ENCODE data around the gene NDUFA6. TPM values are rescaled to one million over a fixed set of nuclear protein-coding genes. Genes with fewer than 3 reads are reported as not detected.

NDUFA6 gene
- total and polyA plus RNA-seq, 5 donors = 212 to 467 (median 242) TPM

DNA sequence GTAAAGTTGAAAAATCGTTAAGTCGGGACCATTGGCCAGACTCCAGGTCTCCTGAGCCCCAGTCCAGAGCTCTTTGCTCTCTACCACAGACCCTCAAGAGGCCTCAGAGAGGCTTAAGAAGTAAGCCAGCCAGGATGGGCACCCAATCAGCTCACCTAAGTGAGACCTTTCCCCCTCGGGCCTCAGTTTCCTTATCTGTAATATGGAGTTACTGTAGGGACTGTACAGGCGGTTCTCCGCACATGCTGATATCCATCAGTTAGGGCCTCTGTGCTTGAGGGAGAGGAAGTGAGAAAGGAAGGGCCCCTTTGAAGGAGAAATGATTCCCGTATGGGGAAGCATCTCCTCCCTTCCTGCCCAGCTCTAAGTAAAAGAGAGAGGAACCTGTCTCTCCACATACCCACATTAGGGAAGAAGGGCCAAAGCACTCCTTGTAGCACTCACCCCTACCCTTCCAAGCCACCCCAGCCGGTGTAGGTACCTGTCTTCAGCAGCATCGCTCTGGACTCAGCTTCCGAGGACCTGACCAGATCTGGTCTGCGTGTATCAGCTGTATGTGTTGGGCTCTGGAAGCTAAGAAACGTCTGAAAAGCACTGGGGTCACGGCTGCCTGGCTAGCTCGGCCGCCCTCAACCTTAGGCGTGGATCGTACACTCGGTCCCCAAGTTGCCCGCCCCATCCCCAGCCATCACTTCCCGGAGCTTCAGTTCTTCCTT lies 20.6 kb downstream of the NDUFA6 start:
- intact Hi-C loops (cut with DNase I) = no loop called here
- Histone ChIP-seq H3K4me1 (ENCODE audit: control insufficient read depth, insufficient read depth, low read length) (no peaks in the 10 kb centered on the region), H3K27me3 (ENCODE audit: control insufficient read depth, insufficient read depth) (no peaks in the 10 kb centered on the region), H3K27ac (ENCODE audit: low read length) (peak overlapping the region; percentile 85), H3K9me3 (ENCODE audit: control insufficient read depth, low read length) (no peaks in the 10 kb centered on the region), H3K4me3 (ENCODE audit: low read length) (peak overlapping the region; percentile 63)
- DNase-seq (no peak), ATAC-seq (peak; percentile 1 to 7)
- 20% methylated on average over 19 of the region's 19 CpGs for WGBS

DNA sequence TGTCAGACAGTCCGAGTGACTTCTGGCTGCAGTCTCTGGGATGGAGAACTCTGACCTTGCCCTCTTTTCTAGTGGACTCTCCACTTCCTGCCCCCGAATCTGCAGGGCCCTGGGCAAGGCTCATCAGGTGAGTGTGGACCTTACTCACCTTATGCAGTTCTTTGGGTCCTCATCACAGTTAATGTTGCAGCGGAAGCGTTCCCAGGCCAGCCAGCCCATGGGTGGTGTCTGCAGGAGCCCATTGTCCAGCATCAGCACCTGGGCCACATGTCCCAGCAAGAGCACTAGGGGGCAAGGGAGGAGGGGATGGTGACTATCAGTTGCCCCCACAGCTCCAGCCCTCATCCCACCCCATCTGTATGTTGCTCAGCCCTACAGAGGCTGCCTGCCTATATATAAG lies 22.3 kb downstream of the NDUFA6 start:
- DNase-seq = no peak
- intact Hi-C loops (cut with DNase I) = no loop called here
- Histone ChIP-seq H3K27me3 (ENCODE audit: control insufficient read depth, insufficient read depth) (no peaks in the 10 kb centered on the region), H3K27ac (ENCODE audit: low read length) (no peak overlapping the region), H3K4me1 (ENCODE audit: control insufficient read depth, insufficient read depth, low read length) (no peaks in the 10 kb centered on the region), H3K4me3 (ENCODE audit: low read length) (no peak overlapping the region), H3K9me3 (ENCODE audit: control insufficient read depth, low read length) (no peaks in the 10 kb centered on the region)
- no peak for ATAC-seq
- WGBS = 96% methylated on average over 4 of the region's 4 CpGs

DNA sequence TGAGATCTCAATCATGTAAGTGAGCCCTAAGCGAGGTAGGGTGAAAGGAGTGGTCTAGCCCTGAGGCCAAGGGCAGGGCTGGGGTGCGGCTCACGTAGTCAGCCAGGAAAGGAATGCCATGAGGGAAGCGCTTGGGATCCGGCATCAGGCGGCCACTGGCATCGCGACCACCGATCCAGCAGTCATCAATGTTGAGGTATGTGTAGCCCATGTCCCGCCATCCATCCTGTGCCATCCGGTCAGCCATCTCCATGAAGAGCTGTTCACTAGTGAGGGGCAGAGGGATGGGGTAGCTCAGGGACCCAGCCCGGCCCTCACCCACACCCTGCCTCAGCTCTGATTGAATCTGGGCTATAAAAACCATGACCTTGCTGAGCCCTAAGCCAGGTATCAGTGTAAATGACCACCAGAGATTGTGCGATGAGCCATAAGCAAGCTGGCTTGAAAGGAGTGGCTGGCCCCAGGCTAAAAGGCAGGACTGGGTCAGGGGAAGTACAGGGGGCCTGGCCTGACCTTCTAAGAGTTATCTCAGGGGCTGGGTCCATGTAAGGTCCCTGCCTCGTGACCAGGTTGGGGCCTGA lies 22.8 kb downstream of the NDUFA6 start:
- intact Hi-C loops (cut with DNase I) = no loop called here
- DNase-seq = no peak
- 97% methylated on average over 14 of the region's 14 CpGs for WGBS

DNA sequence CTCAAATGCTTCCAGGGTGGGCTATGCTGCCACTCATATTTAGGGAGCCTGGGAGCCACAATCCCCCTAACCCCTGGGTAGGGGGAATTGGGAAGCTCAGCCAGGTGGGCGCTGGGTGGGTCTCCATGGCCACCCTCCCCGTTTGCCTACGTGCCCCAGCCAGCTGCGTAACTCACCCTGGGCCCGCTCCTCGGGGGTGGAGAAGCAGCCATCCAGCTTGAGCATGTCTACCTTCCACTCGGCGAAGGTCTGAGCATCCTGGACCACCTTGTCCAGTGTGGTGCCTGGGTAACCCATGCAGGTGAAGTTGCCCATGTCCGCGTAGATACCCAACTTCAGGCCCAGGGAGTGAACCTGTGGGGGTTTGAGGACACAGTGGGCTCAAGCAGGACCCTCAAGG lies 23.6 kb downstream of the NDUFA6 start:
- Histone ChIP-seq H3K27ac (ENCODE audit: low read length) (no peak overlapping the region), H3K4me3 (ENCODE audit: low read length) (no peak overlapping the region), H3K27me3 (ENCODE audit: control insufficient read depth, insufficient read depth) (no peaks in the 10 kb centered on the region), H3K4me1 (ENCODE audit: control insufficient read depth, insufficient read depth, low read length) (no peaks in the 10 kb centered on the region), H3K9me3 (ENCODE audit: control insufficient read depth, low read length) (no peaks in the 10 kb centered on the region)
- ATAC-seq (no peak), DNase-seq (no peak)
- intact Hi-C loops (cut with DNase I) = no loop called here
- WGBS = 96% methylated on average over 10 of the region's 10 CpGs

More for the DNA sequence above, 22.8 kb downstream of the NDUFA6 start:
- Histone ChIP-seq H3K27me3 (ENCODE audit: control insufficient read depth, insufficient read depth) (no peaks in the 10 kb centered on the region), H3K4me3 (ENCODE audit: low read length) (no peak overlapping the region), H3K9me3 (ENCODE audit: control insufficient read depth, low read length) (no peaks in the 10 kb centered on the region), H3K27ac (ENCODE audit: low read length) (no peak overlapping the region), H3K4me1 (ENCODE audit: control insufficient read depth, insufficient read depth, low read length) (no peaks in the 10 kb centered on the region)
- no peak for ATAC-seq

DNA sequence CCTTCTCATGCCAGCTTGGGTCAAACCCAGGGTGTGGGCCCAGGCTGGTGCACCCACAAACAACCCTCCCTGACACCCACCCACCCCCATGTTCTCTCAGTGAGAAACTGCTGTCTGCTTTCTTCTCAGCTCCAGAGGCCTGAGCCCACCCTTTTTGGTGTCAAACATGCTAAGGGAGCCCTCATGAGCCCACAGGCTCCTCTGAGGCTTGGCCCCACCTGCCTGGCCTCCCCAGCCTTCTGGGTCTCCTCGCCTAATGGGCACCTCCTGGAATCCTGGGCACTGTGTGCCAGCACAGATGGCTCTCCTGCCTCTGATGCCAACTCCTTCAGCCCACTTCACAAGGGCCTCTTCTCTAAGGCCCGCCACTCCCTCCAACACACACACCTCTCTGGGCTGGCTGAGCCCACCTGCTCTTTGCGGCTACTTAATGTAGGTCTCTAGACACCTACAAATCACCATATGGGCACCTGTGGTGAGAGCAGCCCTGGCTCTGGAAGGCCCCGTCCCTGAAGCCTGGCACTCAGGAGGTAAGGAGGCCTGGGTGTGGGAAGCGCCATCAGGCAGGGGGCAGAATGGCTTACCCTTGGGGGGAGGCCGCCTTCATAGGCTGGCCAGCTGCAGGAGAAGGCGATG lies 24.3 kb downstream of the NDUFA6 start:
- Histone ChIP-seq H3K4me3 (ENCODE audit: low read length) (no peak overlapping the region), H3K27me3 (ENCODE audit: control insufficient read depth, insufficient read depth) (no peaks in the 10 kb centered on the region), H3K9me3 (ENCODE audit: control insufficient read depth, low read length) (no peaks in the 10 kb centered on the region), H3K4me1 (ENCODE audit: control insufficient read depth, insufficient read depth, low read length) (no peaks in the 10 kb centered on the region), H3K27ac (ENCODE audit: low read length) (no peak overlapping the region)
- ATAC-seq (no peak), DNase-seq (no peak)
- WGBS = 96% methylated on average over 7 of the region's 7 CpGs
- intact Hi-C loops (cut with DNase I) = no loop called here

DNA sequence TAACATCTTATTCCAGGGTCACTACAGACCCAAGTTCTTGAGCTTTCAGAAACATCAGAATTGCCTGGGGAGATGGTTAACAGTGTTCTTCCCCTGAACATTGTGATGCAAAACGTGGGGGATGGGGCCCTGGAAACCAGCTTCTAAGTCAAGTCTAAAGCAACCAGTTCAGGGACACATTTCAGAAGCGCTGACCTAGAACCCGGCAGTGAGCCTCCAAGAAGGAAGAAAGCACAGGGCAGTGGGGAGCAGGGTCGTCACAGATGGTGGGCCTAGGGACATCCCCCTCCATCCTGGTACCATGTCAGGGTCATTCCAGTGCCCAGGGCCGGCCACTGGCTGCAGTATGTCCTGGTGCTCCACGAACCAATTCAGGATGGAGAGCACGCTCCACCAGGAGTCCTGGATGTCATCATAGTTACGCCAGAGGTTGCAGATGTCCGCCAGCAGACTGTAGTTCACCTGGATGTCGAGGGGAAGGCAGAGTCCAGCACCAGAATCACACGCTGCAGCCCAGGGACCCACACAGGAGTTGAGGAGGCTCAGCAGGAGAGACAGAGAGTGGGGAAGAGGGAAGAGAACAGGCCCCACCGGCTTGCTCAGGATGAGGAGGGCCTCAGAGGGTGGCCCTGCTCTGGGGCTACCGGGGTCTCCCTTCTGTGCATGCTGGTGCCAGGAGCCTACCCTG lies 25.0 kb downstream of the NDUFA6 start:
- ATAC-seq (no peak), DNase-seq (no peak)
- Histone ChIP-seq H3K4me3 (ENCODE audit: low read length) (no peak overlapping the region), H3K4me1 (ENCODE audit: control insufficient read depth, insufficient read depth, low read length) (no peaks in the 10 kb centered on the region), H3K27ac (ENCODE audit: low read length) (no peak overlapping the region), H3K27me3 (ENCODE audit: control insufficient read depth, insufficient read depth) (no peaks in the 10 kb centered on the region), H3K9me3 (ENCODE audit: control insufficient read depth, low read length) (no peaks in the 10 kb centered on the region)
- intact Hi-C loops (cut with DNase I) = no loop called here
- 87% methylated on average over 13 of the region's 13 CpGs for WGBS

DNA sequence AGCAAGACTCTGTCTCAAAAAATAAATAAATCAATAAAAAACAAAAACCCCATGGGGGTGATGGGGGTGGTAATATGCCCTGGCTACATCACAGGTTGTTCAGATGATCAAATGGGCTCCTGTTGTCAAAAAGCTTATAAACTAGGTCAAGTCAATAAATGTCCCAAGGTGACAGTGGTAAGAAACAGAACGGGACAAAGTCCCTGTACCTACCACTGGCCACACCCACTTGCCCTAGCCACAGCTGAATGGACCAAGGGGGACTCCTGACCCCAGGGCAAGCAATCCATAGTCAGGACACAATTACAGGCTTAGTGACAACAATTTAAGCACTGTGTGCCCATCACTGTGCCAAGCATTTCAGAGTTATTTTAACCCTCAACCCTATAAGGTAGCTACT lies 25.9 kb downstream of the NDUFA6 start:
- 97% methylated on average over 1 of the region's 1 CpG for WGBS
- H3K27me3 ChIP-seq (ENCODE audit: control insufficient read depth, insufficient read depth) = no peaks in the 10 kb centered on the region
- intact Hi-C loops (cut with DNase I) = no loop called here
- no peak for ATAC-seq
- H3K4me1 ChIP-seq (ENCODE audit: control insufficient read depth, insufficient read depth, low read length) = no peaks in the 10 kb centered on the region
- no peak overlapping the region for H3K4me3 ChIP-seq (ENCODE audit: low read length)
- no peak overlapping the region for H3K27ac ChIP-seq (ENCODE audit: low read length)
- H3K9me3 ChIP-seq (ENCODE audit: control insufficient read depth, low read length) = no peaks in the 10 kb centered on the region
- no peak for DNase-seq

DNA sequence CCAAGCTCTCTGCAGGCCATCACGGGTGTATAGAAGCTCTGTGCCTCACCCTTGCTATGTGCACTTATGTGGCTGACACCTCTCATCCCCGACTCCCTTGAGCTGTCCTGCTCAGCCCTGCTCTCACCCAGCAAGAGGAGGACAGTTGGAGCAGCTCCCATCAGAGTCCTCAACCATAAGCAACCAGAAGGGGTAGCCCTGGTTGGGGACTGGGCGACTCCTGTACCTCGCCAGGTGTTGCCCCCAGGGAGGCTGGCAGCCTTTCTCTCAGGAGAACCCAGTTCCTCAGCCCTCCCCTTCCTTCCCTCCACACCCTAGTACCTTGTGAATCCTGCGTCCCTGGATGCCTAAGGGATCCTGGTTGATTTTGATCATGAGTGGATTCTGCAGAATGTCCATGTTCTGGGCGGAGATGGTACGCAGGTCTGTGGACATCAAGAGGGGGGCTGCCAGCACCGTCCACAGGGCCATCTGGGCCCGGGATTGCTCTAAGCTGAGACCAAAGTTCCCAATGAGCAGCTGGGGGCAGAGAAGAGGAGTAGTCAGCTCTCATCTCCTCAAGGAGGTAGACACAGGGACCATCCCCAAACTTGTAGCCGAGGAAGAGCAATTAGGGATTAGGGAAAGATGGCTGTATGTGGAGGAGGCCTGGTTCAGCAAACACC lies 27.9 kb downstream of the NDUFA6 start:
- Histone ChIP-seq H3K27ac (ENCODE audit: low read length) (no peak overlapping the region), H3K4me3 (ENCODE audit: low read length) (no peak overlapping the region), H3K4me1 (ENCODE audit: control insufficient read depth, insufficient read depth, low read length) (no peaks in the 10 kb centered on the region), H3K27me3 (ENCODE audit: control insufficient read depth, insufficient read depth) (no peaks in the 10 kb centered on the region), H3K9me3 (ENCODE audit: control insufficient read depth, low read length) (no peaks in the 10 kb centered on the region)
- intact Hi-C loops (cut with DNase I) = no loop called here
- ATAC-seq = no peak
- WGBS = 93% methylated on average over 10 of the region's 10 CpGs
- DNase-seq = no peak

DNA sequence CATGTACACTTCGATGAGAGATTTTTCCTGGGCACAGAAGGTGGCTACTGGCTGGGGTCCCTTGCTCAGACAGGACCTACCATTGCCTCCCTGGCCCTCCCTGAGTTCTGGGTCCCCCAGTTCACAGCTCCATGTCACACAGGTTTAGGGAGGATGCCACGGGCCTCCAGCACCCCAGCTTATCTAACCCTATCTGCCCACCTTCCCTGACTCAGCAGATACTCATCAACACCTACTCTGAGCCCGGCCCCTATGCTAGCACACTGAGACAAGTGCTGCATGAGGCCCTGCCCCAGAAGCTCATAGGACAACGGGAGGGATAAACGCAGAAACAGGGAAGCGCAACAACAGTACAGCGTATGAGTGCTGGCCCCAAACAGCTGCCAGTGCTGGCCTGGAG lies 29.5 kb downstream of the NDUFA6 start:
- H3K27me3 ChIP-seq (ENCODE audit: control insufficient read depth, insufficient read depth) = no peaks in the 10 kb centered on the region
- intact Hi-C loops (cut with DNase I) = no loop called here
- H3K9me3 ChIP-seq (ENCODE audit: control insufficient read depth, low read length) = no peaks in the 10 kb centered on the region
- H3K4me1 ChIP-seq (ENCODE audit: control insufficient read depth, insufficient read depth, low read length) = no peaks in the 10 kb centered on the region
- 93% methylated on average over 7 of the region's 7 CpGs for WGBS
- ATAC-seq (no peak), DNase-seq (no peak)
- no peak overlapping the region for H3K4me3 ChIP-seq (ENCODE audit: low read length)
- H3K27ac ChIP-seq (ENCODE audit: low read length) = no peak overlapping the region

DNA sequence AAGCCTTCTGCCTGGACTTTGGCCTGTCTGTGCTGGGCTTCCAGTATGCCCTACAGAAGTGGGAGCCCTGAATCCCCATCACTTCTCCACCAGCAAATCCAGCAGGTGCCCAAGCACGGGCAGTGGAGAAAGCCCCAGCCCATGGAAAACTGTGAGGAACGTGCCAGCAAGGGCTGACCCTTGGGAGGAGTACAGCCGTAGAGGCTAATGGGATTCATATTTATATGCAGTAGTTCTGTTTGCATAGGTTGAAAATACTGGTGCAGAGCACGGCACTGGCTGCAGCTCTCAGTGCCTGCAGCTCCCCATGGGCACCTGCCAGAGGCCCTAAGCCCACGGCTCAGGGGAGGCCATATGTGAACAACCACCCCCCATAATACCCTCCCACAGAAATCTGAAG lies 30.1 kb downstream of the NDUFA6 start:
- ATAC-seq (no peak), DNase-seq (no peak)
- 97% methylated on average over 5 of the region's 5 CpGs for WGBS
- Histone ChIP-seq H3K4me3 (ENCODE audit: low read length) (no peak overlapping the region), H3K27ac (ENCODE audit: low read length) (no peak overlapping the region), H3K4me1 (ENCODE audit: control insufficient read depth, insufficient read depth, low read length) (no peaks in the 10 kb centered on the region), H3K27me3 (ENCODE audit: control insufficient read depth, insufficient read depth) (no peaks in the 10 kb centered on the region), H3K9me3 (ENCODE audit: control insufficient read depth, low read length) (no peaks in the 10 kb centered on the region)
- intact Hi-C loops (cut with DNase I) = no loop called here

Data from right cardiac atrium (tissue), 5 donors.